ENCODE data around the gene LRP8.
A peak's percentile ranks its signal among the peaks of the same experiment; 100 is the strongest.
"Not testable (repeated sequence)": the region's sequence is repeated elsewhere in the genome, so short reads cannot be mapped to it uniquely, and the experiment has no call there.

LRP8 gene

GRCh38 chr1:53206735-53207379 lies 121.0 kb downstream of the LRP8 start:
- DNase-seq = no peak

- DNase-seq = not testable (repeated sequence)
Measured at GRCh38 chr1:53206083-53206685, 121.7 kb downstream of the LRP8 start.

GRCh38 chr1:53205496-53205895 lies 122.4 kb downstream of the LRP8 start:
- DNase-seq = not testable (repeated sequence)

- DNase-seq = no peak
Measured at GRCh38 chr1:53203466-53203865, 124.4 kb downstream of the LRP8 start.

- no peak for DNase-seq
Measured at GRCh38 chr1:53198241-53198651, 129.6 kb downstream of the LRP8 start.

- no peak for DNase-seq
Measured at GRCh38 chr1:53197291-53198200, 130.3 kb downstream of the LRP8 start.

GRCh38 chr1:53196485-53197290 lies 131.2 kb downstream of the LRP8 start, which contains the start of gene CPT2:
Gene CPT2 (plus strand): TSS chr1:53196824. CDS start chr1:53196944, 120 bp downstream.
- DNase-seq = peak; percentile 78 to 81

GRCh38 chr1:53196017-53196484 lies 131.8 kb downstream of the LRP8 start:
- no peak for DNase-seq

GRCh38 chr1:53195246-53196016 lies 132.4 kb downstream of the LRP8 start:
- no peak for DNase-seq
